HepG2 (cell line): ENCODE measurements around the gene RASAL1. TPM values are rescaled to one million over a fixed set of nuclear protein-coding genes. Genes with fewer than 3 reads are reported as not detected.

ENCODE experiments used
- ATAC-seq: fragments of 200-7000 bp; cut with Tn5 transposase; 3 replicates; pipeline ENCODE4 v1.9.1; 2020; ENCODE audit warnings: mild to moderate bottlenecking, moderate library complexity
- BruUV-seq: library from RNA; stranded (reverse); fragments of 400-500 nt; replicated peaks from 2 replicates; lab custom pipeline; 2021; lab: Mats Ljungman, UMichigan
- CTCF ChIA-PET: fragments of 300-600 bp; formaldehyde crosslinking; extraction: SDS; loops from one replicate; lab custom pipeline; 2021; ENCODE audit warnings: low total read pairs, inconsistent platforms, low intra/inter-chr PET ratio; lab: Yijun Ruan, JAX
- POLR2A ChIA-PET: fragments of 350-600 bp; sonication (Branson Sonifier 250); formaldehyde crosslinking; loops from one replicate; lab custom pipeline; 2020; ENCODE audit warnings: antibody characterized with exemption, inconsistent platforms; lab: Yijun Ruan, JAX
- DNase-seq: peaks from one replicate; pipeline ENCODE4 v3.0.0-alpha.2; 2015; ENCODE audit warnings: low spot score
- FAIRE-seq: peaks from 3 replicates; lab custom pipeline; 2011; peaks lifted over from hg19 to GRCh38; lab: Jason Lieb, UNC
- H2AFZ ChIP-seq: one replicate; pipeline ENCODE4 v1.6.1; 2011; ENCODE audit warnings: low read length, inconsistent platforms
- H3K27ac ChIP-seq: fragments of 300-600 bp; 3 replicates; pipeline ENCODE4 v1.8.0; 2011; ENCODE audit warnings: mixed run types, mild to moderate bottlenecking, mixed read lengths, low read length, inconsistent platforms; ENCODE audit not compliant: insufficient read depth; ENCODE audit errors: extremely low read length
- H3K27me3 ChIP-seq, 2 experiments: fragments of 200-600 bp in 1 of 2; 2 replicates in 1 of 2; 3 replicates in 1 of 2; pipeline versions ENCODE4 v1.6.0 to v1.8.0; 2011; ENCODE audit warnings: low read length in 2 of 2, mild to moderate bottlenecking in 2 of 2, moderate library complexity in 2 of 2, inconsistent platforms in 1 of 2; ENCODE audit not compliant: insufficient read depth in 2 of 2, control insufficient read depth in 1 of 2
- H3K36me3 ChIP-seq, 2 experiments: fragments of 200-600 bp in 1 of 2; replicated peaks in 1 of 2; 2 replicates in 1 of 2; 3 replicates in 1 of 2; pipeline versions ENCODE4 v1.5.1 to v1.8.0; 2011; ENCODE audit warnings: low read length in 2 of 2, inconsistent platforms in 1 of 2; ENCODE audit not compliant: insufficient read depth in 2 of 2, control insufficient read depth in 1 of 2
- H3K4me1 ChIP-seq: 2 replicates; pipeline ENCODE4 v1.5.1; 2012; ENCODE audit warnings: low read length, inconsistent platforms; ENCODE audit not compliant: insufficient read depth
- H3K4me2 ChIP-seq: 2 replicates; pipeline ENCODE4 v1.6.0; 2011; ENCODE audit warnings: low read depth, low read length, inconsistent platforms
- H3K4me3 ChIP-seq, 3 experiments: fragments of 200-600 bp in 1 of 3; sonication (generic), shearing (Covaris generic) in 1 of 3; replicated peaks in 1 of 3; 2 replicates each; pipeline ENCODE4 v1.5.1; 2011 to 2016; ENCODE audit warnings: low read length in 3 of 3, inconsistent platforms in 2 of 3, low read depth in 2 of 3, mild to moderate bottlenecking in 2 of 3, control low read depth in 1 of 3, mixed read lengths in 1 of 3; ENCODE audit not compliant: insufficient read depth in 1 of 3
- H3K79me2 ChIP-seq: one replicate; pipeline ENCODE4 v1.6.1; 2011; ENCODE audit warnings: low read length, inconsistent platforms; ENCODE audit not compliant: insufficient read depth
- H3K9ac ChIP-seq: 2 replicates; pipeline ENCODE4 v1.6.0; 2011; ENCODE audit warnings: mild to moderate bottlenecking, low read depth, low read length, inconsistent platforms; ENCODE audit not compliant: insufficient read depth
- H3K9me3 ChIP-seq: 2 replicates; pipeline ENCODE4 v1.5.1; 2012; ENCODE audit warnings: mild to moderate bottlenecking, low read length
- H4K20me1 ChIP-seq: 2 replicates; pipeline ENCODE4 v1.6.0; 2011; ENCODE audit warnings: inconsistent platforms, mild to moderate bottlenecking, low read length, moderate library complexity; ENCODE audit not compliant: insufficient read depth
- DPF2 ChIP-seq: sonication (generic); formaldehyde crosslinking; IDR thresholded peaks from 2 replicates; pipeline ENCODE4 v1.4.0; 2020; ENCODE audit warnings: mild to moderate bottlenecking, low read depth, missing genetic modification reagents, borderline replicate concordance
- EED ChIP-seq: sonication (generic); formaldehyde crosslinking; IDR thresholded peaks from 2 replicates; pipeline ENCODE4 v1.5.0; 2020; ENCODE audit warnings: mild to moderate bottlenecking, missing genetic modification reagents
- EZH2 ChIP-seq: conservative IDR thresholded peaks from 2 replicates; pipeline ENCODE4 v1.6.1; 2012; ENCODE audit warnings: mild to moderate bottlenecking, low read depth, low read length, moderate library complexity
- HHEX ChIP-seq: IDR thresholded peaks from 2 replicates; pipeline ENCODE4 v1.6.1; 2016; ENCODE audit warnings: control low read depth
- MAFG ChIP-seq: sonication (generic); formaldehyde crosslinking; IDR thresholded peaks from 2 replicates; pipeline ENCODE4 v1.5.1; 2020; ENCODE audit warnings: mild to moderate bottlenecking, missing genetic modification reagents
- MYC ChIP-seq: sonication (generic); formaldehyde crosslinking; IDR thresholded peaks from 2 replicates; pipeline ENCODE4 v1.9.0; 2021; ENCODE audit warnings: missing genetic modification reagents, borderline replicate concordance
- PRMT3 ChIP-seq: sonication (generic); formaldehyde crosslinking; IDR thresholded peaks from 2 replicates; pipeline ENCODE4 v1.8.1; 2022; ENCODE audit warnings: low read depth, mild to moderate bottlenecking, moderate library complexity, missing genetic modification reagents, borderline replicate concordance
- REPIN1 ChIP-seq: sonication (generic); formaldehyde crosslinking; IDR thresholded peaks from 2 replicates; pipeline ENCODE4 v1.8.0; 2022; ENCODE audit warnings: missing genetic modification reagents, low read depth, mild to moderate bottlenecking, borderline replicate concordance
- ZNF136 ChIP-seq: sonication (generic); formaldehyde crosslinking; IDR thresholded peaks from 2 replicates; pipeline ENCODE4 v1.8.1; 2022; ENCODE audit warnings: low read depth, mild to moderate bottlenecking, moderate library complexity, missing genetic modification reagents
- ZNF496 ChIP-seq: sonication (generic); formaldehyde crosslinking; IDR thresholded peaks from 2 replicates; pipeline ENCODE4 v1.8.1; 2023; ENCODE audit warnings: mild to moderate bottlenecking, moderate library complexity, missing genetic modification reagents; ENCODE audit not compliant: insufficient replicate concordance
- WGBS: methylation state at CpG from one replicate; pipeline ENCODE4 v1.1.6; 2017; ENCODE audit warnings: low lambda C conversion rate; 5-methylcytosine and 5-hydroxymethylcytosine counted together
- in situ Hi-C: cut with HindIII; loops from 2 replicates; pipeline ENCODE4 v1.10.0; 2017; ENCODE audit warnings: low pct_unique_long_range_greater_than_20kb; ENCODE audit not compliant: extremely low pct_ligation_motif_present
- intact Hi-C: fragments of 100-400 bp; cut with micrococcal nuclease; formaldehyde crosslinking; loops from one replicate; pipeline ENCODE4 v1.10.0; 2022; ENCODE audit not compliant: unreplicated experiment
- polyA plus RNA-seq, 8 experiments: library from polyadenylated mRNA; depleted of rRNA in 3 of 8; stranded (reverse) in 7 of 8; unstranded in 1 of 8; fragments of >200 nt; fragmentation: Illumina TruSeq in 4 of 8; extraction: Trizol in 4 of 8; gene quantifications; 2 replicates each; pipeline versions ENCODE4 v1.2.1 to v1.2.3, GENCODE V29; 2011 to 2016; ENCODE audit warnings: low read depth in 4 of 8, missing spikeins in 1 of 8, mixed read lengths in 1 of 8; ENCODE audit not compliant: insufficient read depth in 1 of 8
- total RNA-seq, 5 experiments: library from RNA; depleted of rRNA; stranded (reverse); fragments of >200 nt; fragmentation: Illumina TruSeq; extraction: Trizol; gene quantifications; 2 replicates each; pipeline ENCODE4 v1.2.3, GENCODE V29; 2016; ENCODE audit warnings: low read depth in 1 of 5
- TF ChIP-seq, protein P1 (sequence below): sonication (generic); formaldehyde crosslinking; IDR thresholded peaks from 2 replicates; pipeline ENCODE4 v1.4.0; 2020; ENCODE audit warnings: mild to moderate bottlenecking, missing genetic modification reagents
- TF ChIP-seq, protein P2 (sequence below): sonication (generic); formaldehyde crosslinking; IDR thresholded peaks from 2 replicates; pipeline ENCODE4 v1.4.0; 2020; ENCODE audit warnings: missing genetic modification reagents

Gene RASAL1
- total and polyA plus RNA-seq, 2 of the 13 experiments (the other 11 are each of a cell fraction or from before 2014, with no cell fraction given) = not detected

GRCh38 chr12:113105606-113106271 is 29.8 kb downstream of the RASAL1 start (continued):
- TF ChIP-seq REPIN1 (CRISPR knock-in tag) = no peak

GRCh38 chr12:113104953-113105510 is 30.5 kb downstream of the RASAL1 start:
- FAIRE-seq (no peak), DNase-seq (no peak), ATAC-seq (no peak)
- Histone ChIP-seq H3K4me3 (no peak overlapping the region), H3K27ac (no peak overlapping the region), H3K4me1 (no peaks in the 10 kb centered on the region), H3K79me2 (no peaks in the 10 kb centered on the region), H3K4me2 (no peak overlapping the region), H3K36me3 (no peaks in the 10 kb centered on the region), H3K27me3 (no peaks in the 10 kb centered on the region; a peak in 1 of 5 replicates), H3K9ac (no peak overlapping the region), H3K9me3 (no peaks in the 10 kb centered on the region), H4K20me1 (no peaks in the 10 kb centered on the region), H2AFZ (no peak overlapping the region)
- in situ Hi-C loops (no loop called here), intact Hi-C loops (no loop called here)
- no TSS peak for BruUV-seq
- 25% methylated on average over 10 of the region's 13 CpGs for WGBS
- POLR2A ChIA-PET = no interaction called here
- CTCF ChIA-PET = no interaction called here
- no peak for TF ChIP-seq EED
- no peak for TF ChIP-seq HHEX (CRISPR knock-in tag)
- no peak for TF ChIP-seq ZNF136 (CRISPR knock-in tag)
- TF ChIP-seq PRMT3 = no peak
- no peak for TF ChIP-seq MYC (CRISPR knock-in tag)
- TF ChIP-seq, protein P1, sequence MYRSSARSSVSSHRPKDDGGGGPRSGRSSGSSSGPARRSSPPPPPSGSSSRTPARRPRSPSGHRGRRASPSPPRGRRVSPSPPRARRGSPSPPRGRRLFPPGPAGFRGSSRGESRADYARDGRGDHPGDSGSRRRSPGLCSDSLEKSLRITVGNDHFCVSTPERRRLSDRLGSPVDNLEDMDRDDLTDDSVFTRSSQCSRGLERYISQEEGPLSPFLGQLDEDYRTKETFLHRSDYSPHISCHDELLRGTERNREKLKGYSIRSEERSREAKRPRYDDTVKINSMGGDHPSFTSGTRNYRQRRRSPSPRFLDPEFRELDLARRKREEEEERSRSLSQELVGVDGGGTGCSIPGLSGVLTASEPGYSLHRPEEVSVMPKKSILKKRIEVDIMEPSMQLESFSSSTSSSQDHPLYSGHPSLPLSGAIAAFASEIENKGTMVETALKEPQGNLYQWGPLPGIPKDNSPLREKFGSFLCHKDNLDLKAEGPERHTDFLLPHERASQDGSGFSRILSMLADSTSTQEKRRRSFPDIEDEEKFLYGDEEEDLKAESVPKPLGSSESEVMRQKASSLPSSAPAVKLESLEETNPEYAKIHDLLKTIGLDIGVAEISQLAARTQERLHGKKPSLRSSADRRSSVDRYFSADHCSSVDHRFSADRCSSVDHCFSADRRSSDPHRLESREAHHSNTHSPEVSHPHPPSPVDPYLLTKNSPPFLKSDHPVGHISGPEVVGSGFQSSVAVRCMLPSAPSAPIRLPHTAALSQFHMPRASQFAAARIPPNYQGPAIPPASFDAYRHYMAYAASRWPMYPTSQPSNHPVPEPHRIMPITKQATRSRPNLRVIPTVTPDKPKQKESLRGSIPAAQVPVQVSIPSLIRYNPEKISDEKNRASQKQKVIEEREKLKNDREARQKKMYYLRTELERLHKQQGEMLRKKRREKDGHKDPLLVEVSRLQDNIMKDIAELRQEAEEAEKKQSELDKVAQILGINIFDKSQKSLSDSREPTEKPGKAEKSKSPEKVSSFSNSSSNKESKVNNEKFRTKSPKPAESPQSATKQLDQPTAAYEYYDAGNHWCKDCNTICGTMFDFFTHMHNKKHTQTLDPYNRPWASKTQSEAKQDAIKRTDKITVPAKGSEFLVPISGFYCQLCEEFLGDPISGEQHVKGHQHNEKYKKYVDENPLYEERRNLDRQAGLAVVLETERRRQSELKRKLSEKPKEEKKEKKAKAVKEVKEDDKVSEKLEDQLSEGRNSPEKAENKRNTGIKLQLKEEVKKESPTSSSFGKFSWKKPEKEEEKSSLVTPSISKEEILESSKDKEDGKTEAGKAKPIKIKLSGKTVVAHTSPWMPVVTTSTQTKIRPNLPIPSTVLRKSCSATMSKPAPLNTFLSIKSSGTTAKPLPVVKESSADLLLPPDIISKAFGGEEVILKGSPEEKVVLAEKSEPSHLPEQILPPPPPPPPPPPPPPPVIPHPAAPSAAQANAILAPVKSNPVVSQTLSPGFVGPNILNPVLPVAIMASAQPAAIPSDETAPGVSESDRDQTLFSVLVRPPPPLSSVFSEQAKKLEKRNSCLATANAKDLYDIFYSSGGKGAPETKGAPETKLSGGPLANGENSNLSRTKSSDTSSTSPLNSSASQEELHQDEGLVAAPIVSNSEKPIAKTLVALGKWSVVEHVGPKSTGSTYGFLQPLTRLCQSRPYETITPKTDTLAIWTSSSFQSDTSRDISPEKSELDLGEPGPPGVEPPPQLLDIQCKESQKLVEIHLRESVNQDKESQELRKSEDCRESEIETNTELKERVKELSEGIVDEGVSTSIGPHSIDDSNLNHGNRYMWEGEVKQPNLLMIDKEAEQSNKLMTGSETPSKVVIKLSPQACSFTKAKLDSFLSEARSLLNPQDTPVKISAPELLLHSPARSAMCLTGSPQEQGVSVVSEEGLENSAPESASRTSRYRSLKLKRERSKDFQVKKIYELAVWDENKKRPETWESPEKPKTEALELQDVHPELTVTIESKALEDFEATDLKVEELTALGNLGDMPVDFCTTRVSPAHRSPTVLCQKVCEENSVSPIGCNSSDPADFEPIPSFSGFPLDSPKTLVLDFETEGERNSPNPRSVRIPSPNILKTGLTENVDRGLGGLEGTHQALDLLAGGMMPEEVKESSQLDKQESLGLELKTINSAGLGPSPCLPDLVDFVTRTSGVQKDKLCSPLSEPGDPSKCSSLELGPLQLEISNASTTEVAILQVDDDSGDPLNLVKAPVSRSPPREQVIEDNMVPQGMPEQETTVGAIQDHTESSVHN (CRISPR knock-in tag) = no peak
- TF ChIP-seq MAFG (CRISPR knock-in tag) = no peak
- no peak for TF ChIP-seq ZNF496 (CRISPR knock-in tag)
- TF ChIP-seq EZH2 = no peak
- TF ChIP-seq, protein P2, sequence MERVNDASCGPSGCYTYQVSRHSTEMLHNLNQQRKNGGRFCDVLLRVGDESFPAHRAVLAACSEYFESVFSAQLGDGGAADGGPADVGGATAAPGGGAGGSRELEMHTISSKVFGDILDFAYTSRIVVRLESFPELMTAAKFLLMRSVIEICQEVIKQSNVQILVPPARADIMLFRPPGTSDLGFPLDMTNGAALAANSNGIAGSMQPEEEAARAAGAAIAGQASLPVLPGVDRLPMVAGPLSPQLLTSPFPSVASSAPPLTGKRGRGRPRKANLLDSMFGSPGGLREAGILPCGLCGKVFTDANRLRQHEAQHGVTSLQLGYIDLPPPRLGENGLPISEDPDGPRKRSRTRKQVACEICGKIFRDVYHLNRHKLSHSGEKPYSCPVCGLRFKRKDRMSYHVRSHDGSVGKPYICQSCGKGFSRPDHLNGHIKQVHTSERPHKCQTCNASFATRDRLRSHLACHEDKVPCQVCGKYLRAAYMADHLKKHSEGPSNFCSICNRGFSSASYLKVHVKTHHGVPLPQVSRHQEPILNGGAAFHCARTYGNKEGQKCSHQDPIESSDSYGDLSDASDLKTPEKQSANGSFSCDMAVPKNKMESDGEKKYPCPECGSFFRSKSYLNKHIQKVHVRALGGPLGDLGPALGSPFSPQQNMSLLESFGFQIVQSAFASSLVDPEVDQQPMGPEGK (CRISPR knock-in tag) = no peak
- TF ChIP-seq DPF2 (CRISPR knock-in tag) = no peak
